Activated CD8-positive, alpha-beta T cell treated with anti-CD3 and anti-CD28 coated beads for 36 hours (primary cell): ENCODE measurements around the gene MYO1D. TPM values are rescaled to one million over a fixed set of nuclear protein-coding genes. Genes with fewer than 3 reads are reported as not detected.
"Not testable (repeated sequence)": the region's sequence is repeated elsewhere in the genome, so short reads cannot be mapped to it uniquely, and the experiment has no call there.

Source experiments
- ATAC-seq: fragments of 200-7000 bp; cut with Tn5 transposase; one replicate; pipeline ENCODE4 v1.10.0; 2021; ENCODE audit warnings: mild to moderate bottlenecking, moderate library complexity
- CTCF ChIA-PET: fragments of 350-600 bp; sonication (Branson Sonifier 250); formaldehyde crosslinking; loops from one replicate; lab custom pipeline; 2021; ENCODE audit warnings: antibody characterized with exemption; lab: Charles Lee
- POLR2A ChIA-PET: fragments of 350-600 bp; sonication (Branson Sonifier 250); formaldehyde crosslinking; loops from one replicate; lab custom pipeline; 2021; ENCODE audit warnings: antibody characterized with exemption; lab: Charles Lee
- DNase-seq: peaks from one replicate; pipeline ENCODE4 v3.0.0-alpha.2; 2020
- H3K27ac Mint-ChIP-seq: one replicate; pipeline ENCODE4 v1.8.0; 2021; ENCODE audit warnings: mild to moderate bottlenecking, mixed read lengths
- H3K27me3 Mint-ChIP-seq: one replicate; pipeline ENCODE4 v1.8.0; 2021; ENCODE audit warnings: mixed read lengths
- H3K36me3 Mint-ChIP-seq: one replicate; pipeline ENCODE4 v1.8.0; 2021; ENCODE audit warnings: low read depth, mixed read lengths
- H3K4me1 Mint-ChIP-seq: one replicate; pipeline ENCODE4 v1.8.0; 2021; ENCODE audit warnings: low read depth, mixed read lengths
- H3K4me3 Mint-ChIP-seq: one replicate; pipeline ENCODE4 v1.8.0; 2021; ENCODE audit warnings: mild to moderate bottlenecking, moderate library complexity, mixed read lengths
- H3K9me3 Mint-ChIP-seq: one replicate; pipeline ENCODE4 v1.8.0; 2021; ENCODE audit warnings: mixed read lengths
- CTCF ChIP-seq: fragments of 200-600 bp; IDR thresholded peaks from one replicate; pipeline ENCODE4 v1.8.0; 2022; ENCODE audit warnings: antibody characterized with exemption, mild to moderate bottlenecking
- intact Hi-C: fragments of 100-400 bp; cut with micrococcal nuclease; formaldehyde crosslinking; loops from one replicate; pipeline ENCODE4 v1.10.0; 2022
- total RNA-seq, 2 experiments: library from RNA; stranded (reverse); gene quantifications; one replicate each; pipeline ENCODE4 v1.2.3, GENCODE V29; 2021

MYO1D gene
- total RNA-seq, 2 experiments from 2014 or later = 8.3 to 9.2 TPM

GRCh38 chr17:32453370-32453769, 423.6 kb downstream of the MYO1D start:
- ATAC-seq (no peak), DNase-seq (no peak)
- H3K4me1 Mint-ChIP-seq = peaks cover 30% of the 10 kb centered on the region
- no peaks in the 10 kb centered on the region for H3K27me3 Mint-ChIP-seq
- H3K9me3 Mint-ChIP-seq = no peaks in the 10 kb centered on the region
- POLR2A ChIA-PET = interaction anchor here (2.7 kb wide), 1 partner anchor 9 kb away, joined by 13 read pairs; the partner anchor contains the start of gene PSMD11
- CTCF ChIA-PET = interaction anchor here (2.2 to 2.3 kb wide), 2 partner anchors 9 kb away, joined by 8 to 11 read pairs; partner anchors contain the start of gene PSMD11
- no peak for TF ChIP-seq CTCF
- intact Hi-C loops = no loop called here
- no peak overlapping the region for H3K4me3 Mint-ChIP-seq
- H3K27ac Mint-ChIP-seq = peak overlapping the region; percentile 0
- H3K36me3 Mint-ChIP-seq = peaks cover 59% of the 10 kb centered on the region

- CTCF ChIA-PET = interaction anchor here (2.2 to 2.3 kb wide), 2 partner anchors 8 to 10 kb away, joined by 8 to 11 read pairs; partner anchors contain the start of gene PSMD11
- POLR2A ChIA-PET = no interaction called here
- peaks cover 24% of the 10 kb centered on the region for H3K4me1 Mint-ChIP-seq
Measured at GRCh38 chr17:32452281-32452680, 424.6 kb downstream of the MYO1D start.

GRCh38 chr17:32451879-32452278, 425.0 kb downstream of the MYO1D start:
- ChIA-PET POLR2A (no interaction called here), CTCF (no interaction called here)
- intact Hi-C loops = no loop called here
- Mint-ChIP-seq H3K4me1 (peaks cover 26% of the 10 kb centered on the region), H3K9me3 (no peaks in the 10 kb centered on the region), H3K4me3 (no peak overlapping the region), H3K27ac (no peak overlapping the region), H3K27me3 (no peaks in the 10 kb centered on the region), H3K36me3 (peaks cover 52% of the 10 kb centered on the region)
- DNase-seq (no peak), ATAC-seq (no peak)
- TF ChIP-seq CTCF = no peak

More at GRCh38 chr17:32452281-32452680, 424.6 kb downstream of the MYO1D start:
- ATAC-seq = no peak
- DNase-seq = no peak
- Mint-ChIP-seq H3K9me3 (no peaks in the 10 kb centered on the region), H3K4me3 (no peak overlapping the region), H3K36me3 (peaks cover 52% of the 10 kb centered on the region), H3K27ac (no peak overlapping the region), H3K27me3 (no peaks in the 10 kb centered on the region)
- intact Hi-C loops = no loop called here
- TF ChIP-seq CTCF = no peak

- H3K9me3 Mint-ChIP-seq, DNase-seq, H3K4me3 Mint-ChIP-seq, ATAC-seq, H3K27me3 Mint-ChIP-seq, intact Hi-C loops, POLR2A ChIA-PET: not testable (repeated sequence)
- H3K27ac Mint-ChIP-seq = peak overlapping the region; percentile 34
- CTCF ChIA-PET = interaction anchor here (11.1 kb wide), 1 partner anchor 12 kb away, joined by 164 read pairs; no protein-coding TSS in a partner anchor
- peaks cover 60% of the 10 kb centered on the region for H3K36me3 Mint-ChIP-seq
- H3K4me1 Mint-ChIP-seq = peaks cover 38% of the 10 kb centered on the region
Measured at GRCh38 chr17:32450379-32450778, 426.5 kb downstream of the MYO1D start.

GRCh38 chr17:32449963-32450362, 427.0 kb downstream of the MYO1D start:
- ChIA-PET POLR2A (no interaction called here), CTCF (interaction anchor here (11.1 kb wide), 1 partner anchor 13 kb away, joined by 164 read pairs; no protein-coding TSS in a partner anchor)
- no peak overlapping the region for H3K4me3 Mint-ChIP-seq
- intact Hi-C loops = no loop called here
- no peak for DNase-seq
- no peak for ATAC-seq
- peaks cover 40% of the 10 kb centered on the region for H3K4me1 Mint-ChIP-seq
- no peaks in the 10 kb centered on the region for H3K27me3 Mint-ChIP-seq
- no peak overlapping the region for H3K27ac Mint-ChIP-seq
- H3K36me3 Mint-ChIP-seq = peaks cover 58% of the 10 kb centered on the region
- no peaks in the 10 kb centered on the region for H3K9me3 Mint-ChIP-seq
- no peak for TF ChIP-seq CTCF
